ENCODE results near the gene KIAA1143.
A peak's percentile ranks its signal among the peaks of the same experiment; 100 is the strongest.

KIAA1143 gene

GRCh38 chr3:44761424-44762169, at the start of gene KIAA1143, which contains the start of gene KIF15:
TSS of gene KIAA1143 (minus strand) at chr3:44761619. CDS start at chr3:44761602, 17 bp downstream.
TSS of gene KIF15 (plus strand) at chr3:44761794. CDS start at chr3:44761866, 72 bp downstream.
- DNase-seq: peak; percentile 99

GRCh38 chr3:44805960-44806359, 44.5 kb upstream of the KIAA1143 start:
- no peak for DNase-seq

- no peak for DNase-seq
Measured at GRCh38 chr3:44803298-44803697, 41.9 kb upstream of the KIAA1143 start.

- no peak for DNase-seq
Measured at GRCh38 chr3:44802011-44802410, 40.6 kb upstream of the KIAA1143 start.

GRCh38 chr3:44795197-44795596, 33.8 kb upstream of the KIAA1143 start:
- DNase-seq: no peak

GRCh38 chr3:44782891-44783290, 21.5 kb upstream of the KIAA1143 start:
- DNase-seq: no peak

GRCh38 chr3:44772099-44772442, 10.7 kb upstream of the KIAA1143 start:
- no peak for DNase-seq

GRCh38 chr3:44771424-44772098, 10.1 kb upstream of the KIAA1143 start:
- no peak for DNase-seq

GRCh38 chr3:44764248-44764647, 2.8 kb upstream of the KIAA1143 start:
- no peak for DNase-seq

GRCh38 chr3:44762690-44763089, 1.3 kb upstream of the KIAA1143 start:
- no peak for DNase-seq

- DNase-seq: no peak
Measured at GRCh38 chr3:44762170-44762677, 805 bp upstream of the KIAA1143 start.

GRCh38 chr3:44761101-44761423, 357 bp downstream of the KIAA1143 start:
- no peak for DNase-seq

GRCh38 chr3:44734646-44735168, 26.7 kb downstream of the KIAA1143 start:
- no peak for DNase-seq

GRCh38 chr3:44729384-44729910, 32.0 kb downstream of the KIAA1143 start, which contains the start of gene ZNF501:
TSS of gene ZNF501 (plus strand) at chr3:44729635. CDS start at chr3:44734422, 4,787 bp downstream.
- peak; percentile 84 for DNase-seq

GRCh38 chr3:44722103-44722401, 39.4 kb downstream of the KIAA1143 start:
- DNase-seq: no peak

- DNase-seq: no peak
Measured at GRCh38 chr3:44721231-44722102, 40.0 kb downstream of the KIAA1143 start.

- peak; percentile 56 for DNase-seq
Measured at GRCh38 chr3:44712455-44713075, 48.9 kb downstream of the KIAA1143 start, which contains the start of gene ZNF502. TSS of gene ZNF502 (plus strand) at chr3:44712660. CDS start at chr3:44720262, 7,602 bp downstream.

All from stimulated activated CD4-positive, alpha-beta T cell treated with anti-CD3 and anti-CD28 coated beads, Interleukin-4, amount 100 ng/mL, for 24 hours (primary cell).